ENCODE measurements around the gene MAP4K2.

Gene MAP4K2

DNA sequence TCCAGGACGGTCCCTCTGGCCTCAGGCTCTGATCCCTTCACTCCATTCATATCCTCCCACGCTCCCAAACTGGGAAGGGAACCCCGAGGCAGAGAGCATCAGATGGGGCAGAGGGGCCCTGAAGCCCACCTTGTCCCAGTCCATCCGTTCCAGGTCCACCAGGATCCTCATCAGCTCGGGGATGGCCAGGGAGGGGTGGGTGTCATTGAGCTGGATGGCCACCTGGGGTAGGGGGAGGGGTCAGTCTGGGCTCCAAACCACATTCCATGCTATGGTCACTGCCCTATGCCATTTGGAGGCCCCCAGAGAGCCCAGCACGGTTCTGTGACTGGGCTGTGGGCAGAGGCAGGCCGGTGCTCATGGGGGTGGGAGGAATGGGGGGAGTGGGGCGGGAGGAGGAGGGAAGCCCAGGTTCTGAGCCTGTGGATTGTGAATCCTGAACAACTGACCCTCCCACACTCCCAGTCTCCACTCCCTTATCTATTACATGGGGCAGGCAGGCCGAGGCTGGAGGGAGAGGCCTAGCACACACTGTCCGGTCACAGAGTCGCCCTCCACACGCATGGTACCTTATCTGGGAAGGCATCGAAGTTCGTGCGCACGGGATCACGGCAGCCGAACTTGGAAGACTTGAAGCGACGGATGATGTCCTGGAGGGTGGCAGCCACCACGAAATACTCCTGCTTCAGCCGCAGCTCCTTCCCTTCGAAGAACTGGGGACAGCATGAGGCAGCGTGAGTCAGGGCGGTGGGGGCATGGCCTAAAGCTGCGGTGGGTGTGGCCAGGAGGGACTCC lies 48.7 kb downstream of the MAP4K2 start:
- DNase-seq: no peak

GRCh38 chr11:64753380-64754123 lies 49.5 kb downstream of the MAP4K2 start:
- no peak for DNase-seq

DNA sequence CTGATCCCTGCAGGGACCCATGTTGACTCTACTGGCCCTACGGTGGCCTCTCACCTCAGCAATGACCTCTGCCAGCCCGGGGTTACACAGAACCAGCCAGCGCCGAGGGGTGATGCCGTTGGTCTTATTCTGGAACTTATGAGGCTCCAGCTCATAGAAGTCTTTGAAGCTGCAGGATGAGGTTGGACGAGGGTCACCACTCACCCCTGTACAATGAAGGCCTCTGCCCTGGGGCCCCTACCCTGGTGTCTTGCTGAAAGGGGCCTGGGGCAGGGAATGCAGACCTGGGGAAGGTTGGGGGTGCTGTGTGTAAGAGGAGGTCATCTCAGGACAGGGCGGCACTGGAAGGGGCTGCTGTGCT lies 50.0 kb downstream of the MAP4K2 start:
- no peak for DNase-seq

DNA sequence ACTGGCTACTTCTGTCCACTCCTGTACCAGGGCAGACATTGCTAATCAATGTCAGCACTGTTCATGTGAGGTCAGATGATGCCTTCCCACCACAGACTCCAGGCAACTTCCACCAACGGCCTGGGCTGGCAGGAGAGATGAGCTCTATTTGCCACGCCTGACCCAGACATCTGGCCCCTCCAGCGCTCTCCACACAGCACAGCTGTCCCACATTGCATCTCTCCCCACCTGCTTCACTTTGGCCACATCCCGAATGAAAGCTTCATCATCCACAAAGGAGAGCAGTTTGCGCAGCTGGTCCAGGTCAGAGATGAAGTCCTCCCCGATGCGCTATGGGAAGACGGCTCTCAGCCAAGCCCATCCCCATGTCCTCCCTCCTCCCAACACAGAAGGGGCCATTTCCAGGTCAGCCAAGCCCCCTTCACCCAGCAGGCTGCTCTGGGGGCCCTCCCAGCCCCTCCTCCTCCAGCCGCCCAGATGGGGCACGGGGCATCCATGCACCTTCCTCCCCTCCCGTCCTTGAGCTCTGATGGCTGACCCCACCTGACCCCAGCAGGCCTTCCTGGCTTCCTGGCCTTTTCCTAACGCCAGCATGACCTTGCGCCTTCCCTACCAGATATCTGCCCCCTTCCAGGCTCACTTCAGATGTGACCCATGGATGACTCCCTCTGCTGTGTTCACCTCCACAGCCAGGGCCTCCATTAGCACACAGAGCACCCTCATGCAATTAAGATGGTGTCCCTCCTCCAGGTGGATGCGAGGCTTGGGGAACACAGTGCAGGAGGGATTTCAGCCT lies 50.6 kb downstream of the MAP4K2 start:
- no peak for DNase-seq

GRCh38 chr11:64751580-64751979 lies 51.4 kb downstream of the MAP4K2 start:
- DNase-seq: no peak

DNA sequence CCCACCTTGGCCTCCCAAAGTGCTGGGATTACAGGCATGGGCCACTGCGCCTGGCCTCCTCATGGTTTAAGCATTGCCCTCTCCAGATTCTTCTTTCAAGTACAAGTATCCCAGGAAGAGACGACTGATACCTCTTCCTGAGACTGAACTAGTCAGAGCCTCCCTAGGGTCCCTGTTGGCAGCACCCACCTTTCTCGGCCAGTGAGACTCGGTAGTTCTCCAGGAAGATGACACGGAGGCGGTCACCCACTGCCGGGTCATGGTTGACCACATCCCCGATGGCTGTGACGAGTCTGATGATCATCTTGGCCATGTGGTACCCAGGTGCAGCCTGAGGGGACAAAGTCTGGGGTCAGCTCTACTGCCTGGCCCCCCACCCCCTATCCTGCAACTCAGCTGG lies 51.9 kb downstream of the MAP4K2 start:
- DNase-seq: no peak

DNA sequence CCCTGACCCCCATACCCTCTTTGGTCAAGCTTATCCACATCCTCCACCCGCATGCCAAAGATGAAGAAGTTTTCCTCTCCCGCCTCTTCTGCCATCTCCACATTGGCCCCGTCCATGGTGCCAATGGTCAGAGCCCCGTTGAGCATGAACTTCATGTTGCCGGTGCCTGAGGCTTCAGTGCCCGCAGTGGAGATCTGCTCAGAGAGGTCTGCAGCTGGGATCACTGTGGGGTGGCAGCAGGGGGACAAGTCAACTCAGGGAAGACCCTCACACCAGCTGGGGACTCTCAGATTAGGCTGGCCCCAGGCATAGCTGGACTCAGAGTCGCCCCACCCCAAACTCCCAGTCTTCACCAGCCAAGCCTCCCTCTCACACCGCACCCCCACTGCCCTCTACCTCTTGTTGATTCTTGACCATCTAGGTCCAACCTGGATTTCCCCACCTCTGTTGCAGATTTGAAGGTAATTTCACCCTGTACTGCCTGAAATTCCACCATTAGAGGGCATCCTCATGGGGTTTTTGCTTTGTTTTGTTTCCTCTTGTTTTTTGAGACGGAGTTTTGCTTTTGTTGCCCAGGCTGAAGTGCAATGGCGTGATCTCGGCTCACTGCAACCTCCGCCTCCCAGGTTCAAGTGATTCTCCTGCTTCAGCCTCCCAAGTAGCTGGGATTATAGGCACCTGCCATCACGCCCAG lies 52.5 kb downstream of the MAP4K2 start:
- DNase-seq: no peak

- DNase-seq: no peak
Measured at GRCh38 chr11:64747961-64748665, 54.9 kb downstream of the MAP4K2 start.

GRCh38 chr11:64746486-64746885 lies 56.5 kb downstream of the MAP4K2 start:
- DNase-seq: no peak

DNA sequence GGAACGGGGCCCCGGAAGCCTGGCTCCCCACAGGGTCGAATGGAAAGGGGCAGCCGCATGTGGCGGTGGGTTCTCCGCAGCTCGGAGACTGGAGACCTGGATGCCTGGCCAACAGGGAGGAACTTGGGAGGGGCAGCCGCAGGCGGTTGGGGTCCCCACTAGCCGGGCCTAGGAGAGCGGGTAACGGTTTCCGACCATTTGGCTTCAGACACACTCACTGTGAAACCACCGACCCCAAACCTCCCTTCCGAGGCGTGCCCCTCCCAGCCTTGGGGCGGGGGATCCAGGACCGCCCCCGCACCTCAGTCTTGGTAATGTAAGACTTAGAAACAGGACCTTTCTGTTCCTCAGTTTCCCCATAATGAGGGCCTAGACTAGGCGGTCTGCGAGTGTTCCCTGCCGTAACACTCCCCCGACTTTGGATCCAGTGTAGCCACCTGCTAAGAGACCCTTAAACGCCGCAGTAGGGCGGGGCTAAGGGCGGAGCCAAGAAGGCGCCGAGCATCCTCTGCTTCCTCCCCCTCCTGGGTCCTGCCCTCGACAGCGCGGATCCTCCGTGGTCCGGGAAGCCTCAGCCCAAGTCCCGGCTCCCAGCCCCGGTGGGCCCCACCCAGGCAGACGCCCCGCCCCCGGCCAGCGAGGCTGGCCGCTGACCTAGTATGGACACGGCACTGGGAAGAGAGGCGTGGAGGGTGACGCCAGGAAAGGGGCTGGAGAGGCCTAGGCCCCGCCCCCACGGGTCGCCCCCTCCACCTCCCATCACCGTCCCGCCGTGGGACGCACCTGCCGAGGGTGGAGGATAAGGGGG lies 57.3 kb downstream of the MAP4K2 start:
- DNase-seq: peak; percentile 70 to 71

DNA sequence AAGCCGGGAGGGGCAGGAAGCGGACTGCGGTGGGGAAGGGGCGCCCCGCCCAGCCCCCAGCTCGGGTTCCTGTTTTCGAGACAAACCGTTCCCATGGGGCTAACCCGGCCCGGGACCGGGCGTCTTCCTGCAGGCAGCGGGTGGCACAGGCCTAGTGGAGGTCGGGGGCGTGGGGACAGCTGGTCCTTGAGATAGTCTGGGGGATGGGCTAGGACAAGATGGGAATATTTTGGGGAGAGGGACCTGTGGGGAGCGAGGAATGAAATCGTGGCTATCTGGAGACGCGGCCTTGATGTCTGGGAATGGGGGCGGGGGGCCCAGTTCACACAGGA lies 57.9 kb downstream of the MAP4K2 start:
- peak; percentile 61 to 70 for DNase-seq

DNA sequence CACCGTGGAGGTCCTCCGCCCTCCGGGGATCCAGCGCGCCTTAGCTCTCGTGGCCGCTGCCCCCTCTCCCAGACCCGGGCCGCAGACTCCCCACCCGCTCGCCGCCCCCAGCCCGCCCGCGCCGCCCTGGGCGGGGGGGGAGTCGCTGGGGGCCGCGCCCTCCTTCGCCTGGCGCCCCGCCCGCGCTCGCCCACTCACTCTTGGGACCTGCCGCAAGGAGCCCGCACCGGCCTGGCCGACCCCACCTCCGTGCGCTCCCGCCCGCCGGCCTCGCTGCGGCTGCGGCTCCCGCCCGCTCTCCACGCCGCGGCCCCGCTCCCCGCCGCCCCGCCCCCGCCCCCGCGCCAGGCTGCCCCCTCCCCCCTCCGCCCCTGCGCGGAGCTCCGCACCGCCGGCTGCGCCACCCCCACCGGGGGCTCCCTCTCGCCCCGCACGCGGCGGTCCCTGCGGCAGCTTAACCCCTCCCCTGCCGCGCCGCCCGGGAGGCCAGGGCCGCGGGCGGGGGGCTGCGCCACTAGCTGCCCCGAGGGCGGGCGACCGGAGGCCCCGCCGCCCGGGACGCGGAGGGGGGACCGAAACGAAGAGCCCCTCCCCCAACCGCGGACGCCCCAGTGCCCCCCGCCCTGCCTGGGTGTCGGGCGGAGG lies 58.3 kb downstream of the MAP4K2 start:
- DNase-seq: peak in 1 of 2 donors; percentile 48

- DNase-seq: peak; percentile 79 to 82
Measured at GRCh38 chr11:64743591-64744543, 59.1 kb downstream of the MAP4K2 start, which contains the start of gene RASGRP2. TSS of gene RASGRP2 (minus strand) at chr11:64744142. CDS start at chr11:64742866, 1,276 bp downstream.

DNA sequence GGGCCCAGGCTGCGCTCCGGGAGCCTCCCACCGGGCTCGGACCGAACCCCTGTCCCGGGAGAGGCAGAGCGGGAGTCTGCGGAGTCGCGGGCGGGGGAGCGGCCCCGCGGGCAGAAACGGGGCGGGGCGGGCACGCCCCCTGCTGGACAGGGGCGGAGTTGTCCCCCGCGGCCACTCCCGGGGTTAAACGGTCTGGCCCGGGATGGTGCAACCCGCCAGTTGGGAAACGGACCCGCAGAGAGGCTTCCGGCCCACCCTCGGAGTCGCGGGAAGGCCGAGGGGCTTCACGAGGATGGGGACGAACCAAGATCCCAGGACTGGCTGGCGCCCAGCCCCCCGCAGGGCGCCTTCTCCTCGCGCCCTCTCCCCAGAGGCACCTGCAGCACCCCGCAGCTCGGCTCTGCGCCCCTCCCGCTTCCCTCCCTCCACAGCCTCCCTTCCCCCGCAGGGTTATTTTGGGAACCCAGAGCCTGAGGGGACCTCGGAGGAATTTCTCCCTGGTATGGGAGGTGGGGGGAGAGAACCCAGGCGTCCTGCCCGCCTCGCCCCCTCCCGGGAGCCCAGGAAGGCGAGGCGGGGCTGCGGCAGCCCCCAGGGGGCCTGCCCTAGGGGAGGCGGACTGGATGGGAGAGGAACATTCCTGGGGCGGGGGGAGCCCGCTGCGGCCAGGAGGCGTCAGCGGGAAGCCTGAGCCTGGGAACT lies 60.0 kb downstream of the MAP4K2 start:
- DNase-seq: peak; percentile 71 to 72

DNA sequence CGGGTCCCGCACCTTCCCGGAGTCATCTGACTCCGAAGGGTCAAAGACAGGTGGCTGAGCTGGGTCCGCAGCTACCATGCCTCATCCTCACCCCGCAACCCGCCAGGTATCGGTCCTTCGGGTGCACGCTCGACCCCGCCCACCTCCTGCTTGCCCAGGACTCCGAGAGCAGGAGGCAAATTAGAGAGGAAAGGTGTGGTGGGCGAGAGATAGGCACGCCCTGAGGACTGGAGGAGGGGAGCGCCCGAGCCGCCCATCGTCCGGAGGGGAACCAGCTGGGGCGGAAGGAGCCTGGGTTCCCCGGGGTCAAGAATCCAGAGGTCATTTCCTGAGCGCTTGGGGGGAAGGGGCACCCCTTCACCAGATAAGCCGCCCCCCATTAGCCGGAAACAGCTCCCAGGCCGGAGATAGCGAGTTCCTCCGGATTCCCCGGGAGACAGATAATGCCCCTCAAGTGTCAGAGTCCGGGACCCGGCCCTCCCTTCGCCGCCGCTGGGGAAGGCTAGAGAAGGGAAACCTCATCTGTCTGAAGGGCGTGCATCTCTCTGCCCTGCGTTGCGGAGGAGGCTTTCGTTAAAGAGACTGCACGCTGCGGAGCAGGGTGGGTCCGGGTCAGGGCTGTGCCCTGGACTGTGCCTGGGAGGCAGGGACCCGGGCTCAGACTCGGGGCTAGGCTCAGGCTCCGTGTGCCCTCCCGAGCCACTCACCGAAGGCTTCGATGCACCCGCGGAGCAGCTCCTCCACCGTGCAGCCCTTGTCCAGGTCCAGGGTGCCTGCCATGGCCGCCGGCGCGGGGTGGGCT lies 60.7 kb downstream of the MAP4K2 start:
- DNase-seq: peak in 1 of 2 donors; percentile 29

GRCh38 chr11:64741375-64742086 lies 61.5 kb downstream of the MAP4K2 start:
- no peak for DNase-seq

DNA sequence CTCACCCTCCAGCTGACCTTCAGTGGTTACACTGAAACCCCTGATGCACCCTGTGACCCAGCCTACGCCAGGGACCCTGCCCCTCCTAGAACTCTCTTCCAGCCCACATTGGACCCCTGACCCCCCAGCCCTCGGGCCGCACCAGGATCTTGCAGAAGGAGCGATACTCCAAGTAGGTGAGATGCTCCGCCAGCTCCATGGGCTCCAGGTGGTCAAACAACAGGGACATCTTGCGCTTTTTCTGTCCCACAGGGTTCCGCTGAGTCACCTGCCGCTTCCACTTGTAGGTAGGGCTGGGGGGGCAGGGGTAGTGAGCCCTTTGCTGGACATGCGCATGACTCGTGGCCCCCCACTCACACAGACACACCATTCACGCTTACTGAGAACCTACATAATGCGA lies 63.1 kb downstream of the MAP4K2 start:
- no peak for DNase-seq

Measured in activated CD4-positive, alpha-beta T cell treated with anti-CD3 and anti-CD28 coated beads for 4 hours (primary cell).